ENCODE measurements around the gene SCD5. TPM values are rescaled to one million over a fixed set of nuclear protein-coding genes. Genes with fewer than 3 reads are reported as not detected.

Gene SCD5
- total RNA-seq: 124 TPM

DNA sequence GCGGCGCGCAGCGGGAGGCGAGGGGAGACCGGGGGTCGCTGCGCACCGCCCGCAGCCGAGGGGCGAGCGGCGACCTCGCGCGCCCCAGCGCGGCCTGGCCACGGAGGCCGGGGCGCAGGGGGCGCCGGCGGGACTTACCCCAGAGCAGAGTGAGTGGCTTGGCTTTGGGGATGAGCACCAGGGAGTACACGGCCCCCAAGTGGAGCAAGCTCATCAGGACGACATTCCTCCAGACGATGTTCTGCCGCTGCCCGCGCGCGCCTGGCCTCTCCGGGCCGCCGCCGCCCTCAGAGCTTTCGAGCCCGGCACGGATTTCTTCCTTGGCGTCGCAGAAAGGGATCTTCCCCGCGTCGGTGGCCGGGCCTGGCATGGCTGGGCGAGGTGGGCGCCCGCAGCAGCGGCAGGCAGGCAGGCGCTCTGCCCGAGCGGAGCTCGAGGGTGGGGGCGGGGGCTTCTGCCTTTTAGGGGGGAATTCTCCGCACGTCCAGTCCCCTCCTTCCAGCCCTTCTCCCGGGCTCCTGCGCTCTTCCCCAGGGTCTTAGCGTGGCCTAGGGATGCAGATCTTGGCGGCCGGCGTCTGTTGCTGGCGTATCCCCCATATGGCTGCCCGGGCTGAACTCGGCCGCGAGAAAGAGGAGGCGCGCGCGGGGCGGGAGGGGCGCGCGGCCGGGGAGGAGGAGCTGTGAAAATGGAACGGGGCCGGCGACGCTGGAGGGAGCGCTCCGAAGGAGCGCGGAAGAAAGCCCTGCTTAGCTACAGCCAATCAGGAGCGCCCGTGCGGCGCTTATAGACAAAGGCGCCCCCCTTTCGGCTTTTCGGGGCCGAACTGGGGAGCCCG lies at the start of gene SCD5:
Gene SCD5, minus strand, starts transcription at position 629 of the 838 bp plus-strand sequence. Its CDS starts 259 bp downstream, at position 370.

Other genes starting within 250 kb of the SCD5 start
- gene TMEM150C, start 236.8 kb downstream of the SCD5 start, total RNA-seq: 24.6 TPM
- 268 TPM for gene SEC31A, start 92.4 kb upstream of the SCD5 start, total RNA-seq
- gene THAP9, start 101.9 kb upstream of the SCD5 start, total RNA-seq: 31.2 TPM
- gene LIN54, start 212.0 kb upstream of the SCD5 start, total RNA-seq: 30.0 TPM
- gene COPS4, start 236.4 kb upstream of the SCD5 start, total RNA-seq: 88.5 TPM

Measured in camera-type eye (tissue), 1 donor.